Measurements from ENCODE around the gene AARSD1.
"Not testable (repeated sequence)": the region's sequence is repeated elsewhere in the genome, so short reads cannot be mapped to it uniquely, and the experiment has no call there.

AARSD1 gene

DNA sequence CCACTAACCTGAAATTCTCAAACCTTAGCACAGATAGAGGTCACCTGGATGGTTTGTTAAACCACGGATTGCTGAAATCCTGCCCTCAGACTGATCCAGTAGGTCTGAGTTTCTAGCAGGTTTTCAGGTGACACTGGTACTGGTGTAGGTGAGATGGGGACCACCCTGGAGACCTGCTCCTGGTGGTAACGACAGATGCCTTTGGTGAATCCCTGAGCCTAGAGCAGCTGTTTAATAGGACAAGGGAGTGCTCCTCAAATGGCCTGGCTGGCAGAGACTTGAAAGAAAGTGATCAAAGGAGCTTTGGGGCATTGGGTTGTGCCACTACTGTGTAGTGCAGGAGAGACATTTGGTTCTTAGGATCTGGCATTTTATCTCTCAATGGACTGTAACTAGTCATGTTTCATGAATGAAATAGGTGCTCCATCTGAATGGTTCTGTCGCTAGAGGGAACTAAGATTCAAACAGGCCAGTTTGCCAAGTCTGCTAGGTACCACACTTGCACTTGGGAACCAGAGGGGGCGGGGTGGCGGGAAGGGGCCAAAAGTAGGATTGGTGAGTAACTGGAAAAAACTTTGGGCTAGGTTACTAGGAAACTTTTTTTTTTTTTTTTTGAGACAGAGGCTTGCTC, 39.4 kb upstream of the AARSD1 start:
- no peaks in the 10 kb centered on the region for H3K9me3 Mint-ChIP-seq
- peaks cover 25% of the 10 kb centered on the region for H3K4me1 Mint-ChIP-seq
- TF ChIP-seq, protein P1, sequence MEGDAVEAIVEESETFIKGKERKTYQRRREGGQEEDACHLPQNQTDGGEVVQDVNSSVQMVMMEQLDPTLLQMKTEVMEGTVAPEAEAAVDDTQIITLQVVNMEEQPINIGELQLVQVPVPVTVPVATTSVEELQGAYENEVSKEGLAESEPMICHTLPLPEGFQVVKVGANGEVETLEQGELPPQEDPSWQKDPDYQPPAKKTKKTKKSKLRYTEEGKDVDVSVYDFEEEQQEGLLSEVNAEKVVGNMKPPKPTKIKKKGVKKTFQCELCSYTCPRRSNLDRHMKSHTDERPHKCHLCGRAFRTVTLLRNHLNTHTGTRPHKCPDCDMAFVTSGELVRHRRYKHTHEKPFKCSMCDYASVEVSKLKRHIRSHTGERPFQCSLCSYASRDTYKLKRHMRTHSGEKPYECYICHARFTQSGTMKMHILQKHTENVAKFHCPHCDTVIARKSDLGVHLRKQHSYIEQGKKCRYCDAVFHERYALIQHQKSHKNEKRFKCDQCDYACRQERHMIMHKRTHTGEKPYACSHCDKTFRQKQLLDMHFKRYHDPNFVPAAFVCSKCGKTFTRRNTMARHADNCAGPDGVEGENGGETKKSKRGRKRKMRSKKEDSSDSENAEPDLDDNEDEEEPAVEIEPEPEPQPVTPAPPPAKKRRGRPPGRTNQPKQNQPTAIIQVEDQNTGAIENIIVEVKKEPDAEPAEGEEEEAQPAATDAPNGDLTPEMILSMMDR (IDR thresholded peaks at IDR 0.05), result no peak
- H3K36me3 Mint-ChIP-seq (ENCODE audit: low read depth), result peaks cover 44% of the 10 kb centered on the region
- no peak for DNase-seq
- no peak overlapping the region for H3K4me3 Mint-ChIP-seq
- H3K27me3 Mint-ChIP-seq (ENCODE audit: low read depth, poor library complexity), result no peaks in the 10 kb centered on the region
- peak overlapping the region; percentile 87 for H3K27ac Mint-ChIP-seq

DNA sequence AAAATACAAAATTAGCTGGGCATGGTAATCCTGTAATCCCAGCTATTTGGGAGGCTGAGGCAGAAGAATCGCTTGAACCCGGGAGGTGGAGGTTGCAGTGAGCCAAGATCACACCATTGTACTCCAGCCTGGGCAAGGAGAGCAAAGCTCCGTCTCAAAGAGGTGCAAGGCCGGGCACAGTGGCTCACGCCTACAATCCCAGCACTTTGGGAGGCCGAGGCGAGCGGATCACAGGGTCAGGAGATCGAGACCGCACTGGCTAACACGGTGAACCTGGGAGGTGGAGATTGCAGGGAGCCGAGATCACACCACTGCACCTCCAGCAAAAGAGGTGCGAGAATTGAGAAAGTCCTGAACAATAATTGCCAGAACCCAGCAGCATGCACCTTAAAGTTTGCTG, 36.6 kb upstream of the AARSD1 start:
- H3K36me3 Mint-ChIP-seq (ENCODE audit: low read depth), result peaks cover 44% of the 10 kb centered on the region
- not testable (repeated sequence) for DNase-seq; H3K4me3 Mint-ChIP-seq; H3K9me3 Mint-ChIP-seq; H3K27me3 Mint-ChIP-seq (ENCODE audit: low read depth, poor library complexity)
- H3K27ac Mint-ChIP-seq, result peak overlapping the region; percentile 81
- H3K4me1 Mint-ChIP-seq, result peaks cover 32% of the 10 kb centered on the region

DNA sequence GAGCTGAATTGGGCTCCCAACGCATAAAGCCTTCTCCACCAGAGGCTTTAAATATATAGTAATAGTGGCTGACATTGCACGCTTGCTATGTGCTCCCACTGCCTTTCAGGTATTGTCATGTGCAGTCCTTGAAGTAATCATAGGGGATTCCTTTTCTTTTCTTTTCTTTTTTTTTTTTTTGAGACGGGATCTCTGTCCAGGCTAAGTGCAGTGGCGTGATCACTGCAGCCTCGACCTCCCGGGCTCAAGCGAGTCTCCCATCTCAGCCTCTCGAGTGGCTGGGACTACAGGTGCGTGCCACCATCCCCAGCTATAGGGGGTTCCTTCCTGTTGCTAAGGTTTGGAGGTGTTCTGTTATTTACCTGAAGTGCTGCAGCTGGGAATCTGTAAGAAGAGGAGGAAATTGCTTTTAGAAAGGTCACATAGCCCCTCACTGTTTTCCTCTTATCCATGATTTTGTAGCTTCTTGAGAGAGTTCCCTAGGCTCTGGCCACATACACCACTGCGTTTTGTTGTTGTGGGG, 34.8 kb upstream of the AARSD1 start:
- H3K27me3 Mint-ChIP-seq (ENCODE audit: low read depth, poor library complexity), result no peaks in the 10 kb centered on the region
- TF ChIP-seq, protein P1 (IDR thresholded peaks at IDR 0.05), result no peak
- H3K4me3 Mint-ChIP-seq, result peak overlapping the region; percentile 99
- peak overlapping the region; percentile 100 for H3K27ac Mint-ChIP-seq
- DNase-seq, result no peak
- no peaks in the 10 kb centered on the region for H3K9me3 Mint-ChIP-seq
- H3K4me1 Mint-ChIP-seq, result peaks cover 32% of the 10 kb centered on the region
- peaks cover 44% of the 10 kb centered on the region for H3K36me3 Mint-ChIP-seq (ENCODE audit: low read depth)

DNA sequence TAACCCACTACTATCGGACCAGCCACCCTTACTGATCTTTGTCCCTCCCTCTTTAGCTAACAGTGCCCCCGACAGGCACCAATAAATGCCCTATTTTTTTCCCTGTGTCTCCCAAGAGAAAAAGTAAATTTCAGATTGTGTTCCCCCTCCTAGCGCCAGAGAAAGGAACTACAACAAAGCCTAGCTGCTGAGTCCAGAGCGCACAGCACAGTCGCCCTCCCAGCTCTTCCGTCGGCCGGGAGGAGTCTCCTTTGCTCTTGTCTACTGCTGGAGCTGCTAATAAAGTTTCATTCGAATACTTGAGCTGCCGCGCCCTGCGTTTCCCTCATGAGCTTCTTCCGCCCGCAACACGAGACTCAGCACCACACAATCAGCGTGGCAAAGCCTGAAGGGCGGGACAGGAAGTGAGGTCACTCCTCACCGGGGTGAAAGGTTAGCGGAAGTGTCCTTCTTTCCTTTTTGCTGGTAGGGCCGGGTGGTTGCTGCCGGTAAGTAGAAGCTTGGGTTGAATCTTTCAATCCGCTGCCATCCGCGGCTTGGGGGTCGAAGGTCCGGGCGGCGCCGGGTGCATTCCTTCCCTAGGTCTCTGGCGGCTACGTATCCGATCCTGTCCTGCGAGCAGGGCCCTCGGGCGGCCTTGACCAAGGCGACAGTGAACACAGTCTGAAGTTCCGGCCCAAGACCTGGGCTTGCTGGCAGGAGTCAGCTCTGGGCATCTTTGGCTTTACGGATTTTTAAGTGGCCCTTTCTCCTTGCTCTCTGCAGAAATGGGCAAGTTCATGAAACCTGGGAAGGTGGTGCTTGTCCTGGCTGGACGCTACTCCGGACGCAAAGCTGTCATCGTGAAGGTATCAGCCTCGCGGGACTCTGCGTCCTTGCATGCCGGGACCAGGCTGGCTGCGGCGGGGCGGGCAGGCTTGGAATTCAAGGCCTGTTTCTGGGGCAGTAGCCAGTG, 34.0 kb upstream of the AARSD1 start, which contains the start of gene RPL27:
TSS of gene RPL27 (plus strand) at position 436 of the 955 bp plus-strand sequence. CDS start at position 768, 332 bp downstream.
- DNase-seq, result peak; percentile 93
- Mint-ChIP-seq H3K4me1 (peaks cover 32% of the 10 kb centered on the region), H3K4me3 (peak within 1 kb of the TSS; percentile 99), H3K27me3 (ENCODE audit: low read depth, poor library complexity) (no peaks in the 10 kb centered on the region), H3K36me3 (ENCODE audit: low read depth) (peaks cover 37% of the 10 kb centered on the region), H3K9me3 (no peaks in the 10 kb centered on the region), H3K27ac (peak within 1 kb of the TSS; percentile 100)
- TF ChIP-seq, protein P1 (IDR thresholded peaks at IDR 0.05), result peak; percentile 82

DNA sequence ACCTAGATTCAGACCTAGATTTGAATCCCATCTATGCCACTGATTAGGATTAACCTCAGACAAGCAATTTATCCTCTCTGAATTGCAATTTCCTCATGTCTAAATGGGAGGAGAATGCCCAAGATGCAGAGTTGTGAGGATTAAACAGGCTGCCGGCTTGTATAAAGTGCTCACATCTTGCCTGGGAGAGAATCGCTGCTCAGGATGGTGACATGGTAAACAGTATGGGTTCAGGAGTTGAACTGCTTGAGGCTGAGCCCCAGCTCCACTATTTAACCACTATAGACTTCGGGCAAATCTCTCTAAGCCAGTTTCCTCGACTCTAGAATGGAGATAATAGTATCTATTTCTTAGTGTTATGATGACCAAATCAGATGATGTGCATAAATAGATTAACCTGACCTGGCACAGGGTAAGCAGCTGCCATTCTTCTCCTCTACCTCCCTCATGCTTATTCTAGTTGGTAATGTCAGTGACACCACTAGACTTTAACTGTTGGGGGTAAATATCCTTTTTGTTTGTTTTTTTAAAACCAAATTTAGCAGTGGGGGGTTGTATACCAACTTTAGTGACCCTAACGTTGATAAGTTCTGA, 33.2 kb upstream of the AARSD1 start:
- peak overlapping the region; percentile 99 for H3K4me3 Mint-ChIP-seq
- peaks cover 37% of the 10 kb centered on the region for H3K36me3 Mint-ChIP-seq (ENCODE audit: low read depth)
- DNase-seq, result no peak
- TF ChIP-seq, protein P1 (IDR thresholded peaks at IDR 0.05), result no peak
- H3K27ac Mint-ChIP-seq, result peak overlapping the region; percentile 100
- H3K27me3 Mint-ChIP-seq (ENCODE audit: low read depth, poor library complexity), result no peaks in the 10 kb centered on the region
- no peaks in the 10 kb centered on the region for H3K9me3 Mint-ChIP-seq
- peaks cover 32% of the 10 kb centered on the region for H3K4me1 Mint-ChIP-seq

DNA sequence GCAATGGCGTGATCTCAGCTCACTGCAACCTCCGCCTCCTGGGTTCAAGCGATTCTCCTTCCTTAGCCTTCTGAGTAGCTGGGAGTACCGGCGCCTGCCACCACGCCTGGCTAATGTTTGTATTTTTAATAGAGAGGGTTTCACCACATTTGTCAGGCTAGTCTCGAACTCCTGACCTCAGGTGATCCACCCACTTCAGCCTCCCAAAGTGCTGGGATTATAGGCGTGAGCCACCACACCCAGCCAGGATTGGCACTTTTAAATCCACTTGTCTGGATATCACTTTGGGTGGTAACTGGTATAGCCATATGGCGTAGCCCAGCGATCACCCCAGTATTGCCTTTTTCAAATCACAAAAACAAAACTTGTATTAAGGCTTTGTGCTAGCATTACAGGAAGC, 29.7 kb upstream of the AARSD1 start:
- peak overlapping the region; percentile 36 for H3K27ac Mint-ChIP-seq
- DNase-seq; H3K9me3 Mint-ChIP-seq; H3K4me3 Mint-ChIP-seq; H3K27me3 Mint-ChIP-seq (ENCODE audit: low read depth, poor library complexity): not testable (repeated sequence)
- H3K36me3 Mint-ChIP-seq (ENCODE audit: low read depth), result peaks cover 42% of the 10 kb centered on the region
- peaks cover 18% of the 10 kb centered on the region for H3K4me1 Mint-ChIP-seq

Data from nephron progenitor cell (in vitro differentiated cells).